Sigmoid colon (tissue), 4 donors: ENCODE results near the gene MOXD1.
"Not testable (repeated sequence)": the region's sequence is repeated elsewhere in the genome, so short reads cannot be mapped to it uniquely, and the experiment has no call there.

Experiments
- CTCF ChIP-seq, 4 experiments: fragments of 450-650 bp in 3 of 4; fragments of 200-600 bp in 1 of 4; IDR thresholded peaks; one replicate each; pipeline ENCODE4 v1.5.1; 2016 to 2019; ENCODE audit warnings: antibody characterized with exemption in 4 of 4, mild to moderate bottlenecking in 3 of 4, moderate library complexity in 2 of 4
- EP300 ChIP-seq, 4 donors: sonication (generic); formaldehyde crosslinking; IDR thresholded peaks; one replicate each; pipeline ENCODE4 v1.6.1; 2017; ENCODE audit warnings: antibody characterized with exemption in 4 of 4
- POLR2A ChIP-seq, 2 donors: fragments of 450-650 bp; IDR thresholded peaks; one replicate each; pipeline ENCODE4 v1.6.1; 2016; ENCODE audit warnings: antibody characterized with exemption in 2 of 2, mild to moderate bottlenecking in 2 of 2, moderate library complexity in 2 of 2
- POLR2AphosphoS5 ChIP-seq, 4 donors: sonication (generic); formaldehyde crosslinking; IDR thresholded peaks; one replicate each; pipeline ENCODE4 v1.6.1; 2017; ENCODE audit warnings: antibody characterized with exemption in 4 of 4

- TF ChIP-seq POLR2A, CTCF, EP300, POLR2AphosphoS5 (IDR thresholded peaks at IDR 0.05): not testable (repeated sequence)
These were observed 132.6 kb downstream of the MOXD1 start for GRCh38 chr6:132268666-132269065.
